HCT116 (cell line): ENCODE measurements around the gene TENT4A.

ENCODE experiments used
- ATF3 ChIP-seq: IDR thresholded peaks from 2 replicates; pipeline ENCODE4 v1.6.1; 2012
- EZH2phosphoT487 ChIP-seq: fragments of 200-600 bp; IDR thresholded peaks from 2 replicates; pipeline ENCODE4 v1.6.1; 2018; ENCODE audit warnings: antibody characterized with exemption, borderline replicate concordance
- JUND ChIP-seq: IDR thresholded peaks from 2 replicates; pipeline ENCODE4 v1.6.1; 2012
- POLR2A ChIP-seq: IDR thresholded peaks from 2 replicates; pipeline ENCODE4 v1.7.0; 2011; ENCODE audit warnings: borderline replicate concordance; ENCODE audit not compliant: insufficient read depth, insufficient read length; ENCODE audit errors: extremely low read depth
- POLR2AphosphoS5 ChIP-seq: IDR thresholded peaks from 2 replicates; pipeline ENCODE4 v1.6.1; 2011; ENCODE audit warnings: mild to moderate bottlenecking, low read depth, low read length, moderate library complexity
- RAD21 ChIP-seq: IDR thresholded peaks from 2 replicates; pipeline ENCODE4 v1.6.1; 2012; ENCODE audit warnings: low read depth, mild to moderate bottlenecking
- YY1 ChIP-seq: IDR thresholded peaks from 2 replicates; pipeline ENCODE4 v1.6.1; 2011; ENCODE audit warnings: low read length, low read depth, moderate library complexity, mild to moderate bottlenecking; ENCODE audit not compliant: insufficient replicate concordance; ENCODE audit errors: extremely low read depth
- TF ChIP-seq, protein P1 (sequence below), 3 experiments: fragments of 200-600 bp in 1 of 3; sonication (generic) in 1 of 3; IDR thresholded peaks in 2 of 3; conservative IDR thresholded peaks in 1 of 3; 2 replicates each; pipeline ENCODE4 v1.5.1; 2012 to 2017; ENCODE audit warnings: low read depth in 2 of 3, low read length in 2 of 3, antibody characterized with exemption in 1 of 3, borderline replicate concordance in 1 of 3, control low read depth in 1 of 3, mild to moderate bottlenecking in 1 of 3, mixed read lengths in 1 of 3, mixed run types in 1 of 3, moderate library complexity in 1 of 3; ENCODE audit not compliant: insufficient read depth in 1 of 3
- TF ChIP-seq, protein P2 (sequence below): IDR thresholded peaks from 2 replicates; pipeline ENCODE4 v1.6.1; 2012

DNA sequence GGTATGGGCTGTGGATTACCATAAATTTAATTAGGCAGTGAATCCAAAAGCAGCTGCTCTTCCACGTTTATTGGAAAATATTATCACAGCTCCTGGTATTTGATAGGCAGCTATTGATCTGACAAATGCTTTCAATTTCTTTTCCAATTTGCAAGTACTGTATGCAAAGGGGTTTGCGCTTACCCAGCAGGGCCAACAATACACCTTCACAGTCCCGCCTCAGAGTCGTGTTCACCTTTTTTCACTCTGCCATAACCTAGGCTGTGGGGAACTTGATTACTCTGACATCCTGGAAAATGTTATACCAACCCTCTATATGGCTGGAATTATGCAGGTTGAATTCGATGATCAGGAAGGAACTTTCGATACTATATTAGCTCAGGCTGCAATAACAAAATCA lies 32.3 kb upstream of the TENT4A start:
- TF ChIP-seq RAD21 (no peak), POLR2AphosphoS5 (no peak), POLR2A (no peak), YY1 (no peak), ATF3 (no peak), EZH2phosphoT487 (no peak), JUND (no peak)
- TF ChIP-seq, protein P1, sequence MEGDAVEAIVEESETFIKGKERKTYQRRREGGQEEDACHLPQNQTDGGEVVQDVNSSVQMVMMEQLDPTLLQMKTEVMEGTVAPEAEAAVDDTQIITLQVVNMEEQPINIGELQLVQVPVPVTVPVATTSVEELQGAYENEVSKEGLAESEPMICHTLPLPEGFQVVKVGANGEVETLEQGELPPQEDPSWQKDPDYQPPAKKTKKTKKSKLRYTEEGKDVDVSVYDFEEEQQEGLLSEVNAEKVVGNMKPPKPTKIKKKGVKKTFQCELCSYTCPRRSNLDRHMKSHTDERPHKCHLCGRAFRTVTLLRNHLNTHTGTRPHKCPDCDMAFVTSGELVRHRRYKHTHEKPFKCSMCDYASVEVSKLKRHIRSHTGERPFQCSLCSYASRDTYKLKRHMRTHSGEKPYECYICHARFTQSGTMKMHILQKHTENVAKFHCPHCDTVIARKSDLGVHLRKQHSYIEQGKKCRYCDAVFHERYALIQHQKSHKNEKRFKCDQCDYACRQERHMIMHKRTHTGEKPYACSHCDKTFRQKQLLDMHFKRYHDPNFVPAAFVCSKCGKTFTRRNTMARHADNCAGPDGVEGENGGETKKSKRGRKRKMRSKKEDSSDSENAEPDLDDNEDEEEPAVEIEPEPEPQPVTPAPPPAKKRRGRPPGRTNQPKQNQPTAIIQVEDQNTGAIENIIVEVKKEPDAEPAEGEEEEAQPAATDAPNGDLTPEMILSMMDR (IDR thresholded peaks at IDR 0.05 in 2 of 3, conservative IDR thresholded peaks at IDR 0.05 in 1 of 3; ENCODE audit: borderline replicate concordance in 1 of 3, insufficient read depth in 1 of 3, low read depth in 2 of 3, low read length in 2 of 3) = no peak
- TF ChIP-seq, protein P2, sequence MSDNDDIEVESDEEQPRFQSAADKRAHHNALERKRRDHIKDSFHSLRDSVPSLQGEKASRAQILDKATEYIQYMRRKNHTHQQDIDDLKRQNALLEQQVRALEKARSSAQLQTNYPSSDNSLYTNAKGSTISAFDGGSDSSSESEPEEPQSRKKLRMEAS = no peak
